OCI-LY1 (cell line): ENCODE results near the gene ATXN7L1.

Source experiments
- H2AFZ ChIP-seq: fragments of 200-600 bp; sonication (generic), shearing (Covaris generic); 2 replicates; pipeline ENCODE4 v1.6.0; 2014; ENCODE audit warnings: antibody characterized with exemption, mild to moderate bottlenecking, low read length
- H3F3A ChIP-seq: fragments of 200-600 bp; sonication (generic), shearing (Covaris generic); 2 replicates; pipeline ENCODE4 v1.6.0; 2014; ENCODE audit warnings: mild to moderate bottlenecking, antibody characterized with exemption, low read length, moderate library complexity; ENCODE audit not compliant: insufficient read depth
- H3K27ac ChIP-seq: fragments of 200-600 bp; sonication (generic); 2 replicates; pipeline ENCODE4 v1.5.1; 2014; ENCODE audit warnings: low read length, mixed run types, mild to moderate bottlenecking, low read depth; ENCODE audit not compliant: poor library complexity, severe bottlenecking
- H3K27me3 ChIP-seq: fragments of 200-600 bp; sonication (generic); 2 replicates; pipeline ENCODE4 v1.6.0; 2014; ENCODE audit warnings: antibody characterized with exemption, mild to moderate bottlenecking, low read length, moderate library complexity; ENCODE audit not compliant: insufficient read depth
- H3K36me3 ChIP-seq: fragments of 200-600 bp; sonication (generic); 2 replicates; pipeline ENCODE4 v1.6.1; 2014; ENCODE audit warnings: mild to moderate bottlenecking, antibody characterized with exemption, low read length, moderate library complexity, mixed read lengths; ENCODE audit not compliant: insufficient read depth
- H3K4me1 ChIP-seq: fragments of 200-600 bp; sonication (generic); 2 replicates; pipeline ENCODE4 v1.5.1; 2014; ENCODE audit warnings: mild to moderate bottlenecking, low read length, moderate library complexity; ENCODE audit not compliant: insufficient read depth, severe bottlenecking
- H3K4me2 ChIP-seq: fragments of 200-600 bp; sonication (generic), shearing (Covaris generic); 2 replicates; pipeline ENCODE4 v1.6.1; 2014; ENCODE audit warnings: low read length
- H3K4me3 ChIP-seq: fragments of 200-600 bp; sonication (generic); 2 replicates; pipeline ENCODE4 v1.5.1; 2014; ENCODE audit warnings: low read length, low read depth, mild to moderate bottlenecking, mixed read lengths; ENCODE audit not compliant: poor library complexity, severe bottlenecking
- H3K79me2 ChIP-seq: fragments of 200-600 bp; shearing (Covaris generic); 2 replicates; pipeline ENCODE4 v1.6.1; 2016; ENCODE audit warnings: mixed run types, low read length, mixed read lengths; ENCODE audit not compliant: insufficient read depth
- H3K9ac ChIP-seq: fragments of 200-600 bp; sonication (generic), shearing (Covaris generic); 2 replicates; pipeline ENCODE4 v1.6.1; 2014; ENCODE audit warnings: mild to moderate bottlenecking, low read length, mixed read lengths
- H3K9me2 ChIP-seq: fragments of 200-600 bp; sonication (generic), shearing (Covaris generic); 2 replicates; pipeline ENCODE4 v1.6.1; 2014; ENCODE audit warnings: low read depth, mild to moderate bottlenecking, low read length, mixed read lengths
- H3K9me3 ChIP-seq: fragments of 200-600 bp; shearing (Covaris generic); 2 replicates; pipeline ENCODE4 v1.6.1; 2014; ENCODE audit warnings: low read length, mixed read lengths
- H4K20me1 ChIP-seq: fragments of 200-600 bp; sonication (generic), shearing (Covaris generic); 2 replicates; pipeline ENCODE4 v1.6.0; 2016; ENCODE audit warnings: mild to moderate bottlenecking, low read length; ENCODE audit not compliant: insufficient read depth
- EZH2 ChIP-seq: fragments of 200-600 bp; sonication (generic), shearing (Covaris generic); IDR thresholded peaks from 2 replicates; pipeline ENCODE4 v1.8.0; 2017; ENCODE audit warnings: borderline replicate concordance, mixed run types, mild to moderate bottlenecking, antibody characterized with exemption, low read length, moderate library complexity, mixed read lengths
- TF ChIP-seq, protein P1 (sequence below): fragments of 200-600 bp; sonication (generic), shearing (Covaris generic); IDR thresholded peaks from 2 replicates; pipeline ENCODE4 v1.5.1; 2017; ENCODE audit warnings: mild to moderate bottlenecking, antibody characterized with exemption, low read length, moderate library complexity, mixed read lengths

The ATXN7L1 gene

DNA sequence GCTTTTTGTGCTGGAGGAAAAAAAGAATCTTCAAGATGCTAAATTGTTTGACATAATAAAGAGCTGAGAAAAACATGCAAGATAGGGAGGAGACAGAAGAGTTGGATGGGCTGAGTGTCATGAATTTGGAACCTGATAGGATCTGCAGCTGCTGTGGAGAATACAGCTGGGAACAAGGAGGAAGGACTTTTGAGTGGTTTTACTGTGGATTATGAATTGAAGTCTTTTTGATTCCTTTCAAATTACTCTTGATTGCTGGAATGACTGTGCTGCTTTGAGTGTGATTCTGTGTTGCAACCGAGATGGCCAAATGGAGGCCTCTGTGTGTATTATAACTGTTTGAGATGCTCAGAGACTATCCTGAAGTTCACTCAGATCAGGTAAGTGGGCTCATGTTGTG lies 299.1 kb downstream of the ATXN7L1 start:
- no peak overlapping the region for H3K4me3 ChIP-seq
- H3F3A ChIP-seq: 0 out of 2 replicates have a peak, but pooled peaks cover 7% of the 10 kb centered on the region
- no peaks in the 10 kb centered on the region for H3K27me3 ChIP-seq
- H3K4me2 ChIP-seq: no peak overlapping the region
- no peak overlapping the region for H3K9ac ChIP-seq
- no peak overlapping the region for H2AFZ ChIP-seq
- H4K20me1 ChIP-seq: no peaks in the 10 kb centered on the region
- H3K9me2 ChIP-seq: no peaks in the 10 kb centered on the region
- peaks cover 3% of the 10 kb centered on the region; the same call in 1 of the 2 replicates for H3K36me3 ChIP-seq
- no peak overlapping the region for H3K27ac ChIP-seq
- TF ChIP-seq, protein P1, sequence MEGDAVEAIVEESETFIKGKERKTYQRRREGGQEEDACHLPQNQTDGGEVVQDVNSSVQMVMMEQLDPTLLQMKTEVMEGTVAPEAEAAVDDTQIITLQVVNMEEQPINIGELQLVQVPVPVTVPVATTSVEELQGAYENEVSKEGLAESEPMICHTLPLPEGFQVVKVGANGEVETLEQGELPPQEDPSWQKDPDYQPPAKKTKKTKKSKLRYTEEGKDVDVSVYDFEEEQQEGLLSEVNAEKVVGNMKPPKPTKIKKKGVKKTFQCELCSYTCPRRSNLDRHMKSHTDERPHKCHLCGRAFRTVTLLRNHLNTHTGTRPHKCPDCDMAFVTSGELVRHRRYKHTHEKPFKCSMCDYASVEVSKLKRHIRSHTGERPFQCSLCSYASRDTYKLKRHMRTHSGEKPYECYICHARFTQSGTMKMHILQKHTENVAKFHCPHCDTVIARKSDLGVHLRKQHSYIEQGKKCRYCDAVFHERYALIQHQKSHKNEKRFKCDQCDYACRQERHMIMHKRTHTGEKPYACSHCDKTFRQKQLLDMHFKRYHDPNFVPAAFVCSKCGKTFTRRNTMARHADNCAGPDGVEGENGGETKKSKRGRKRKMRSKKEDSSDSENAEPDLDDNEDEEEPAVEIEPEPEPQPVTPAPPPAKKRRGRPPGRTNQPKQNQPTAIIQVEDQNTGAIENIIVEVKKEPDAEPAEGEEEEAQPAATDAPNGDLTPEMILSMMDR: no peak
- TF ChIP-seq EZH2: no peak
- H3K79me2 ChIP-seq: no peaks in the 10 kb centered on the region
- peaks cover 8% of the 10 kb centered on the region for H3K4me1 ChIP-seq
- H3K9me3 ChIP-seq: no peaks in the 10 kb centered on the region

DNA sequence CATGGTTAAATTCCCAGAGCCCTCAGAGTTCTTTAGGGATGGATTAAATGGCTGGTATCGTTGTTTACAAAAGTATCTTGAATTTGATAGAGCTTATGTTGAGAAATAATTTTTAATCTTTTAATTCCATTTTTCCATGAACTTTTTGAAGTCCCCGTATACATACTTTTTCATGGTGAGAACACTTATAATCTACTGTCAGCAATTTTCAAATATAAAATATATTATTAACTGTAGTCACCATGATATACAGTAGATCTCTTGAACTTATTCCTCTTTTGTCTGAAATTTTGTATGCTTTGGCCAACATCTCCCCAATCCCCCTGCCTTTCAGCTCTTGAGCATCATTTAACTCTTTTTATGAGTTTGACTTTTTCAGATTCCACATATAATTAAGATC lies 304.5 kb downstream of the ATXN7L1 start:
- Histone ChIP-seq H3F3A (0 out of 2 replicates have a peak, but pooled peaks cover 7% of the 10 kb centered on the region), H4K20me1 (no peaks in the 10 kb centered on the region), H3K9ac (no peak overlapping the region), H2AFZ (no peak overlapping the region), H3K9me3 (no peaks in the 10 kb centered on the region), H3K36me3 (peaks cover 35% of the 10 kb centered on the region), H3K27me3 (no peaks in the 10 kb centered on the region), H3K9me2 (no peaks in the 10 kb centered on the region), H3K4me2 (no peak overlapping the region), H3K27ac (no peak overlapping the region), H3K4me3 (no peak overlapping the region), H3K79me2 (no peaks in the 10 kb centered on the region), H3K4me1 (no peaks in the 10 kb centered on the region)
- no peak for TF ChIP-seq EZH2
- TF ChIP-seq, protein P1: no peak

DNA sequence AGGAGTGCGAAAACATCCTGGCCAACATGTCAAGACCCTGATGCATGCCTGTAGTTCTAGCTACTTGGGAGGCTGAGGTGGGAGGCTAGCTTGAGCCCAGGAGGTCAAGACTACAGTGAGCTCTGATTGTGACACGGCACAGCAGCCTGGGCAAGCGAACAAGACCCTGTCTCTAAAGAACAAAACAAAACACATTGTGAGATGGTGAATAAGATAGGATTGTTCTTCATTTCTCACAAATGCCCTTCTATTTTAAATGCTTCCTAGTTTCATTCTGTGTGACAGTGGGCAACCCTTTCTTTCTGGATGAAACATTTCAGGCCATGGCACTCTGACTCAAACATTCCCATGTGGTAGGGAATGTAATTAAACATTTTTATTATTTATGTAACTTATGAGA lies 308.6 kb downstream of the ATXN7L1 start:
- Histone ChIP-seq H3K9me2 (no peaks in the 10 kb centered on the region), H3K4me1 (no peaks in the 10 kb centered on the region), H3K27me3 (no peaks in the 10 kb centered on the region), H3K27ac (no peak overlapping the region), H3K4me2 (no peak overlapping the region), H3K36me3 (peaks cover 74% of the 10 kb centered on the region), H4K20me1 (no peaks in the 10 kb centered on the region), H2AFZ (no peak overlapping the region), H3K4me3 (no peak overlapping the region), H3K9me3 (no peaks in the 10 kb centered on the region), H3K9ac (no peak overlapping the region), H3K79me2 (no peaks in the 10 kb centered on the region), H3F3A (no peaks in the 10 kb centered on the region)
- TF ChIP-seq EZH2: no peak
- TF ChIP-seq, protein P1: no peak
